Activated CD8-positive, alpha-beta memory T cell treated with anti-CD3 and anti-CD28 coated beads, Interleukin-2, amount 50 U/mL, for 1 hour (primary cell): ENCODE results near the gene TOMM20L.
"Not testable (repeated sequence)": the region's sequence is repeated elsewhere in the genome, so short reads cannot be mapped to it uniquely, and the experiment has no call there.

ENCODE experiments used
- DNase-seq: peaks from one replicate; pipeline ENCODE4 v3.0.0-alpha.2; 2020; ENCODE audit errors: extremely low read depth

The TOMM20L gene

DNA sequence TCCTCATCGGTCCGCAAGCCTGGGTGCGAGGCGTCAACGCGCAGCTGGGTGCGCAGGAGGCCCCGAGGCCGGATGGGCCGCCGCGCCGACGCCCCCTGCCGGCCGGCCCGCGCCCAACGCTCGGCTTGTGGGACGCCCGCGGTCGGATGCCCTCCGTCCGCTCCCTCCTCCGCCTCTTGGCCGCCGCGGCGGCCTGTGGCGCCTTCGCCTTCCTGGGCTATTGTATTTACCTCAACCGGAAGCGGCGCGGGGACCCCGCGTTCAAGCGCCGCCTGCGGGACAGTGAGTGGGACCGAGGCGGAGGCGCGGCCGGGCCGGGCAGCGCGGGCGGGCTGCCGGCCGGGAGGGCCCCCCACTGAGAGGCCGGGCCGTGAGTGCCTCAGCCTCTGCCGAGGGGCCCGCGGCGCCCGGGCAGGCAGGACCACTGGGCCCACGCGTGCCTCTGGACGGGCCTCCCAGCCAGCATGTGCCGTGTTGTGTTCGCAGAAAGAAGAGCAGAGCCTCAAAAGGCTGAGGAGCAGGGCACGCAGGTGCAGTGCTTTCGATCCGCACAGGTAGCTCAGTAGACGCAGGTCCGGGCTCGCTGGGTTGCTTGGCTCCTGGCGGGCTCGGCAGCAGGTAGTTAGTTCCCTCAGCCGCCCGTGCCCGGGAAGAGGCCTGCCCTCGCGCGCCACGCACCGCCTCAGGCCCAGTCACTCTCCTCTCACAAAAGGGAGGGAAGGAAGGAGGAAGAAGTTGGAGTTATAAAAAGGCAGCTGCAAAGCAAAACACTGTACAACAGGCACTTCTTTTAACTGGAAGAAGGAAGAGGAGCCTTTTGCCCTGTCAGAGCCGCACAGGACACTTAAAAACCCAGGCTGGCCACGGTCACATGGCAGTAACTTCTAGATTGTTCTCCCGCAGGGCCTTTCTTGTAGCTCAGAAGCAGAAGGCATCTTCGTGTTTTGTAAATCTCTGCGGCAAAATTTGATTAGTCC lies at the start of gene TOMM20L:
TSS of gene TOMM20L (plus strand) at position 119 of the 977 bp plus-strand sequence. CDS start at position 147, 28 bp downstream.
- peak; percentile 25 for DNase-seq

DNA sequence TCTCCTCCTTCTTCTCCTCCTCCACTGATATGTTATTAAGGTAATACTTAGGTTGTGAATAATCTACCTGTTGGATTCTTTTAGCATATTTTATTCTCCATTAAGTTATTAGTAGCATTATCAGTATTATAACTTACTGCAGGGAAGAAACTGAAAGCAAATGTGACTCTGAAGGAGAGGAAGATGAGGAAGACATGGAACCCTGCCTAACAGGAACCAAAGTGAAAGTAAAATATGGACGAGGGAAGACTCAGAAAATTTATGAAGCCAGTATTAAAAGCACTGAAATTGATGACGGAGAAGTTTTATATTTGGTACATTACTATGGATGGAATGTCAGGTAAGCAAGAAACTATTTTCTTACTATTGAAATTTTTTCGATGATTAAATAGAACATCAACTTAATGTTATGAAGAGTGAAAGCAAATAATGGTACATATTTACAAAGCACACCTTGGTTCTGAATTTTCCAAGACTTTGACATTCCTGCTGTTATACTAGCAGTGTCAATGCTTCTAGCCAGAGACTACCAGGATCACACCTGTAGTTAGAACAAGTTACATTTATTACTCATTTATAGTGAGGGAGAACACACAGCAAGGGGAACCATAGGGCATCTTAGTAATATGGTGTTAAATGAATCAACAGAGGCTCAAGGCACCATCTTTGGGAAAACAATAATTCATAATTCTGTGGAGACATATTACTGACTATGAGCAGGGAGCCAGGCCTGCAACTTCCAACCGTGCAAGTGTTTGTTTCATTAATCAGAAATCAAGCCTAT lies 42.0 kb upstream of the TOMM20L start:
- DNase-seq = no peak

DNA sequence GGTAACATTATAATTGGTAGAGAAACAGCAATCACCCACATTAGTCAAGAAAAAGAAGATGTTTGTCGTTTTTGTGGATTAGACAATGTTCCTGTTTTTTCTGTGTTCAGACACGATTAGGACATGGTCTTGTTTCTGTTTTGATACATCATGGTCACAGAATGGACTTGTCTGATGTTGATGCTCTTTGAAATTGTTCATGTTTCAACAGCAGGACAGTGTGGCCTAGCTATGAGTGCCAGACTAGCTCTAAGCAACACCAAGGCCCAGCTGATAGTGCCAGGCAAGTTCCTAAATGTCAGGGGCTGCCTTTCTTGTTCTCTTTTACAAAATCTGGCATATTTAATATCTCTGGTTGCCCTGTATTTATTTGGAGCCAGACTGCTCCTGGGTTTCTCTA lies 40.9 kb upstream of the TOMM20L start:
- DNase-seq = no peak

DNA sequence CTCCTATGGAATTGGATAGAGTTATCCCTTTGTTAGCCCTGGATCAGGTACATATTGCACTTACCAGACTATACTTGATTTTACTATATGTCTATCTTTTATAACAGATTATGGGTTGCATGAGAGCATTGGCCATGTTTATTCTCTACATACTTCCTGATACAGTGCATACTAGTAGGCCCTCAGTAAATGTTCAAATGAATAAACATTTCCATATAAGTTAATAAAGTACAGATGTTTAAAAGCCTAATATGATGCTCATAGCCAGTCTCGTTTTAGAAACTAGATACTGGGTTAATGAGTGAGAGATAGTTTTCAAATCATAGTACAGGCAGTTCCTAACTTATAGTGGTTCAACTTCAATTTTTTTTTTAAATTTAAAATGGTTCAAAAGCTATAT lies 39.5 kb upstream of the TOMM20L start:
- no peak for DNase-seq

DNA sequence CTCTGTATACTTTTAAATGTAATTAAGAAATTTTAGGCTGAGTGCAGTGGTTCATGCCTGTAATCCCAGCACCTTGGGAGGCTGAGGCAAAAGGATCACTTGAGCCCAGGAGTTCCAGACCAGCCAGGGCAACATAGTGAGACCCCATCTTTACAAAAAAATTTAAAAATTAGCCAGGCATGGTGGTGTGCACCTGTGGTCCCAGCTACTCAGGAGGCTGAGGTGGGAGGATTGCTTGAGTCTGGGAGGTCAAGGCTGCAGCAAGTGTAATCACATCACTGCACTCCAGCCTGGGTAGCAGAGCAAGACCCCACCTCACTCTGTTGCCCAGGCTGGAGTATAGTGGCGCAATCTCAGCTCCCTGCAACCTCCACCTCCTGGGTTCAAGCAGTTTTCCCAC lies 33.5 kb upstream of the TOMM20L start:
- not testable (repeated sequence) for DNase-seq

DNA sequence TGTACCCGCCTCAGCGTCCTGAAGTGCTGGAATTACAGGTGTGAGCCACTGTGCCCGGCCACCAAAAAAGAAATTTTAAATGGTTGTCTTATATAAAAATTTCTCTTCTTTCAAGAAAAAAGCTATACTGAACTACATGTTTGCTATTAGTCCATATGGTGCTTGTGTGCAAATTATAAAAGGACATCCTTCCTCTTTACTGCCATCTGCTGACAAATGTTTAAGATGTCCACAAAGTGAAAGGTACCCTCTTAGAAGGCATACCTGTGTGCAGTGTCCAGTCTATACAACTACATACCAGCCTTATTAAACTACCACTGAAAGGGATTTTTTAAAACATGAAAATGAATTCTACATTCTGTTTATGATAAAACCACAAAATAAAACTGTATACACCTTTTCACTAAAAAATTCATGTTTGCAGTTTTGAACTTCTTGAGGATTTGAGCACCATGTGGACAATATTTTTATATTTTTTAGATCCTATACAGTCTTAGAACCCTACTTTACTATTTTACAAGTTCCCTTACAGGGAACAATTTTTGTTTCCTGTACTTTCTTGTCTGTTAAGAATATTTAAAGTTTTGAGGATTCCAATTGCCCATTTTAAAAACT lies 32.8 kb upstream of the TOMM20L start:
- no peak for DNase-seq

DNA sequence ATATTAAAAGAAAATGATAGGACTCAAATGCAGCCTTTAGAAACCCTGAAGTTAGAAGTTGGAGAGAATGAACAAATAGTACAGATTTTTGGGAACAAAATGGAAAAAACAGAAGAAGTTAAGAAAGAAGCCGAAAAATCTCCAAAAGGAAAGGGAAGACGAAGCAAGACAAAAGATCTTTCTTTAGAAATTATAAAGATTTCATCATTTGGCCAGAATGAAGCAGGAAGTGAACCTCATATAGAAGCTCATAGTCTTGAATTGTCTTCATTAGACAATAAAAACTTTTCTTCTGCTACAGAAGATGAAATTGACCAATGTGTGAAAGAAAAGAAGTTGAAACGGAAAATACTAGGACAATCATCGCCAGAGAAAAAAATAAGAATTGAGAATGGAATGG lies 31.4 kb upstream of the TOMM20L start:
- DNase-seq = no peak

DNA sequence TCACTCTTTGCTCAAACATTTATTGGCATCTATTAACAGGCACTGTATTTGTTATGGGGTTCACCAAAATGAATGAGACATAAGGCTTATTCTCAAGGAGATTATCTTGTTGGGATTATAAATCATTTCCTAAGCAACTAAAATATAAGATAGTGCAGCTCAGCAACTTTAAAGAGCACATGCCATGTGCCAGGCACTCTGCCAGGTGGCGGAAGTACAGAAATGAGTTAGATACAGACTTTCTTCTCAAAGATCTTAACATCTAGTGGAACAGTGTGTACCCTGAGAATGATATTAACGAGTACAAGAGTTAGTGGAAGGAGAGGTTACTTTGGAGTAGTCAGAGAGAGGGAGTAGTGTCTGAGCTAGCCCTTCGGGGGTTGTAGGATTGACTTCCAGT lies 28.4 kb upstream of the TOMM20L start:
- no peak for DNase-seq

DNA sequence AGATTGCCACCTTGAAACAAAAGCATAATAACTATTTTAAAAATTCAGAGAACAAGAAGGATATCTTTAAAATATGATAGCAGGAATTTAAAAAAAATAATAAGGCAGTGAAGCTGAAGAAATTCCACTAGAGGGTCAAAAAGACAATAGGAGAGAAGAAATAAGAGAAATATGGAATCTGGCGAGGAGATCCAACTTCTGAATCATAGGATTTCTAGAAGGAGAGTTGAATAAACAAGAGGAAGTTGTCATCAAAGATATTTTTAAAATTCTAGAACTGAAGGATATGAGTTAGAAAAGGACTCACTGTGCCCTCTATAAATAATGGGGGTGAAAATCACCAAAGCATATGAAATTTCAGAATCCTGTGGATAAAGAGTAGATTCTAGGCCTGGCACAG lies 26.8 kb upstream of the TOMM20L start:
- no peak for DNase-seq

DNA sequence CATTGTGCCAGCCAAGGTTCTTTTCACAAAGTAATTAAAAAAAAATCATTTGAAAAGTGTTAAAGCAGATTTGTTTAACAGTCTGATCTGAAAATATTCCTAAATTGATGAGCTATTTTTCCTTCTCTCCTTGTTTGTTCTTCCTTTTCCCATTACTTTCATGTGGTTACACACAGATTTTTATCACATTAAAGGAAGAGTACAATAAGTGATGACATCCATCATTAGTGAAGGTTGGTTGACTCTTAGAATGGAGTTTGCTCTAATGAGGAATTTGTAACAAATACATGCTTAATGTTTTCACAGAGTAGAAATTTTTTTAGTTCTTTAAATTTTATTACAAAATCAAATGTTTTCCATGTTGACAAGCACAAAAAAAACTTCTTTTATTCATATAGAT lies 18.9 kb upstream of the TOMM20L start:
- DNase-seq = no peak

DNA sequence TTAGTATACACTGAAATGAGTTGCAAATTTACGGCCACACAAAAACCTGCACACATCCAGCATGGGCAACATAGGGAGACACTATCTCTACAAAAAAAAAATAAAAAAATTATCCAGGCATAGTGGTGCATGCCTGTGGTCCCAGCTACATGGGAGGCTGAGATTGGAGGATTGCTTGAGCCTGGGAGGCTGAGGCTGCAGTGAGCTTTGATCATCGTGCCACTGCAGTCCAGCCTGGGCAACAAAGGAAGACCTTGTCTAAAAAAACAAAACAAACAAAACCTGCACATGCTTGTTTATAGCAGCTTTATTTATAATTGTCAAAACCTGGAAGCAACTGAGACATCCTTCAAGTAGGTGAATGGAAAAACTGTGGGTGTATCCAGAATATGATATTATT lies 4.9 kb upstream of the TOMM20L start:
- no peak for DNase-seq

DNA sequence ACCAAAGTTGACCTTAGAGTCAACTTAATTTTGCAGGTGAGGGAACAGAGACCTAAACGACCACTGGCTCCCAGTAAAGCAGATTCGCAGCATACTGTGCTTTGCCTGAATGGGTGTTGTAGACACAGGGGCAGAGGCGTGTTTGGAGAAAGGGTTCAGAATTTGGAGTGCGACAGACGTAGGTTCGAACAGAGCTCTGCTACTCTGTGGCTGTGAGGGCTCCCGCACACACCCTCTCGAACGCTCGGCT lies 243 bp upstream of the TOMM20L start:
- DNase-seq = no peak

DNA sequence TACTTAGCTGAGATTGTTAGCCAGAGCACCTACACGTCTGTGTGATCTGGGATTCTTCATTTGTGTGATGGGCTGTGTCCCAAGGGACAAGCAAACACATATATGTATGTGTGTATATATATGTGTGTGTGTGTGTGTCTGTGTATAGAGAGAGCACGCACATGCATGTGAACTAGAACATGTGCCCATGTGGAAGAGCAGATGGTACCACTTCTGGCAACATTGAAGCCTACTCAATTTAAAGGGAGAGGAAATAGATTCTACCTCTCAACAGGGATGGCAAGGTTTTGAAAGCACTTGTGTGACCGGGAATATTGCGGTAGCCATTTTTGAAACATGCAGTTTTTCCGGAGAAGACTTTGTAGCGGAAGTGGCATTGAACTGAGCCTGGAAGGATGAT lies 1.4 kb downstream of the TOMM20L start:
- DNase-seq = no peak

DNA sequence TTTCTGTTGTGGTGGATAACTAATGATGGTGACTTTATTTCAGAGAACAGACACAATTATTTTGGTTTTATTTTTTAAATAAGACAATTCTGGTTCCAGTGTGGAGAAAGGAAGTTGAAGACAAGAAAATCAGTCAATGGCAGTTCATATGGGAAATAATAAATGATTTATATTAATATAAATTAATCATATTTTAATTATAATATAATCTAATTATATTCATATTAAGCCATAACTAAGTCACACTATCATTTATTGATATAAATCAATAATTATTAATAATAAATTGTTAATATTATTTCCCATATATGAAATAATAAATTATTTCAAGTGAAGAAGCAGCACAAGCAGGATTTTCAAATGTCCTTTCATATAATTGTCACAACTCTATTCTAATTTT lies 2.8 kb downstream of the TOMM20L start:
- no peak for DNase-seq

DNA sequence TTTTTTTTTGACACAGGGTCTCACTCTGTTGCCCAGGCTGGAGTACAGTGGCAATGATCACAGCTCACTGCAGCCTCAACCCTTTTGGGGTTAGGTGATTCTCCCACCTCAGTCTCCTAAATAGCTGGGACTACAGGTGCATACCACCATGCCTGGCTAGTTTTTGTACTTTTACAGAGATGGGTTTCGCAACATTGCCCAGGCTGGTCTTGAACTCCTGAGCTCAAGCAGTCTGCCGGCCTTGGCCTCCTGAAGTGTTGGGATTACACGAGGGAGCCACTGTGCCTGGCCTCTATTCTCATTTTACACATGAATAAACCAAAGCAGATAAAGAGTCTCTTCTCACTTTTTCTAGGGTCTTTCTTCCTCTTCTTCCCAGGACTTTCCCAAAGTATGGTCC lies 3.2 kb downstream of the TOMM20L start:
- DNase-seq = no peak

DNA sequence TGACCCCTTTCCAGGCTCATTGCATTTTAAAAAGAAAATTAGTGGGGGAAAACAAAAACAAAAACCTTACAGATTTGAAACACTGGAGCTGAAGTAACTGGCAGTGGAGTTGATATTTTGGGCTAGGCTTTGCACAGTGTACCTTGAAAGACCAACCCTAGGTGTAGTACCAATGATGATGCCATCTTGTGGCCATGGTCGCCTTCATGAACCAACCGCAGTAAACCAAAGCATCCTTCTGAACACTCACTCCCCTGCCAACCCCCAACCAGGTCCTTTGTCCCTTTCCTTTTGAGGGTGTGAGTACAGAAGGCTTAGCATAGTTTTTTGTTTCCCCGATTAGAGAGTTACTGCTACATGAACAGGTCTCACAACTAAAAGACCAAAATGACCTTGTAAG lies 5.9 kb downstream of the TOMM20L start:
- no peak for DNase-seq

DNA sequence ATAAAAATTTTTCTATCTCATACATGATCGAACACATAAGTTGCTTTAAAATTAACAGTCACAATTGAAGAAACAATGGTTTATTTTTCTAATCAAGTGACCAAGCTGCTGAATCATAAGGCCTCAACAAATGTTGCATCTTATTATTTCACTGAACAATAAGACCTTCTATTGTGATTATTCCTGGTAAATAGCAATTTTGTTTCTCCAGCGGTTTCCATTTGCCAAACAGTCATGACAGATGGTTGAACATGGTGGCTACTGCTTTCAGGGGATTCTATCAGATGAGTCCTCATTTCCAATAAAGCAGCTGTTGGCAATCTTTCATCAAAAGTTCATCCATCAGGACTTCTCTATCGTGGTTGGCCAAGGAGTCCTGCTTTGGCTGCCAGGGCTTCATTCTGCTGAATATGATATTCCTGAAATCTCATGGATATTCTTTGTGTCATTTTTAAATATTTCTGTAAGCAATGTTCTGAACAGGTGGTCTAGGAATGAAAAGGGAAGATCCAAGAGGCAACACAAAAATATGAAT lies 13.0 kb downstream of the TOMM20L start:
- DNase-seq = no peak

DNA sequence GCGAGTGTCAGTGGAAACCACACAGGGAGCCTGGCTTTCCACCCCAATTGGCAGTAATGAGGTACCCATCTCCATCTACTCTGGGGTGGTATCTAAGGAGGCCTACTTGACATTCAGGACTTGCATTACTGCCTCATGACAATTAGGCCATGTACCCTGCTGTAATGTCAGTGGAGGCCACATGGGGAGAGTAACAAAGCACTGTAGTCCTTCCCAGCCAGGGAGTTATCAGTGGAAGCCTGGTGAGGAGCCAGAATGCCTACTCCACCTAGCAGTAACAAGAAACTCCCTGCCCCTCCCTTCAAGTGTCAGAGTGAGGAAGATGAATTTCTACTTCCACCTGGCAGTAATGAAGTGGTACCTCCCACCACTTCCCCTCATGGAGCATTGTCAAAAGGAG lies 19.1 kb downstream of the TOMM20L start:
- DNase-seq = no peak

DNA sequence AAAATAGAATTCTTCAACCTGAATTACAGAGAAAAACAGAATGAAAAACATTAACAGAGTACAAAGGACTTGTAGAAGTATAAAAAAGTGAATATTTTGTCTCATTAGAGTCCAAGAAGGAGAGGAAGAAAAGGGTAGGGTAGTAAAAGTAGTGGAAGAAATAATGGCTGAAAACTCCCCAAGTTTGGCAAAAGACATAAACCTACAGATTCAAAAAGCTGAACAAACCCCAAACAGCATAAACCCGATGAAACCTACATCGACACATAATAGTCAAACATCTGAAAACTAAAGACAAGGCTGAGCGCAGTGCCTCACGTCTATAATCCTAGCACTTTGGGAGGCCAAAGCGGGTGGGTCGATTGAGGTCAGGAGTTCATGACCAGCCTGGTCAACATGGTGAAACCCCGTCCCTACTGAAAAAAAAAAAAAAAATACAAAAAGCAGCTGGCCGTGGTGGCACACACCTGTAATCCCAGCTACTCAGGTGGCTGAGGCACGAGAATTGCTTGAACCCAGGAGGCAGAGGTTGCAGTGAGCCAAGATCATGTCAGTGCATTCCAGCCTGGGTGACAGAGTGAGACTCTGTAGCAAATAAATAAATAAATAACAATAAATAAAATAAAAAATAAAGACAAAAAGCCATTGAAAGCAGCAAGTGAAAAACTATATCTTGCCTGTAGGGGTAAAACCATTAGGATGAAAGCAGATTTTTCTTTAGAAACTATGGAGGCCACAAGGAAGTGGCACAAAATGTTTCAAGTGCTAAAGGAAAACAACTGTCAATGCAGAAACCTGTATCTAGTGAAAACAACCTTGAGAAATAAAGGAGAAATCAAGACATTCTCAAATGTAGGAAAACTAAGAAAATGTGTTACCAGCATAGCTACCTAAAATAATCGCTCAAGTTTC lies 20.2 kb downstream of the TOMM20L start:
- DNase-seq = no peak

DNA sequence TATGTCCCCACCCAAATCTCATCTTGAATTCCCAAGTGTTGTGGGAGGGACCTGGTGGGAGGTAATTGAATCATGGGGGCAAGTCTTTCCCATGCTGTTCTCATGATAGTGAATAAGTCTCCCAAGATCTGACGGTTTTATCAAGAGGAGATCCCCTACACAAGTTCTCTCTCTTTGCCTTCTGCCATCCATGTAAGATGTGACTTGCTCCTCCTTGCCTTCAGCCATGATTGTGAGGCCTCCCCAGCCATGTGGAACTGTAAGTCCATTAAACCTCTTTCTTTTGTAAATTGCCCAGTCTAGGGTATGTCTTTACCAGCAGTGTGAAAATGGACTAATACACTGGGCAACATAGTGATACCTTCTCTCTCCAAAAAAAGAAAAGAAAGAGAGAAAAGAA lies 21.2 kb downstream of the TOMM20L start:
- DNase-seq = not testable (repeated sequence)

DNA sequence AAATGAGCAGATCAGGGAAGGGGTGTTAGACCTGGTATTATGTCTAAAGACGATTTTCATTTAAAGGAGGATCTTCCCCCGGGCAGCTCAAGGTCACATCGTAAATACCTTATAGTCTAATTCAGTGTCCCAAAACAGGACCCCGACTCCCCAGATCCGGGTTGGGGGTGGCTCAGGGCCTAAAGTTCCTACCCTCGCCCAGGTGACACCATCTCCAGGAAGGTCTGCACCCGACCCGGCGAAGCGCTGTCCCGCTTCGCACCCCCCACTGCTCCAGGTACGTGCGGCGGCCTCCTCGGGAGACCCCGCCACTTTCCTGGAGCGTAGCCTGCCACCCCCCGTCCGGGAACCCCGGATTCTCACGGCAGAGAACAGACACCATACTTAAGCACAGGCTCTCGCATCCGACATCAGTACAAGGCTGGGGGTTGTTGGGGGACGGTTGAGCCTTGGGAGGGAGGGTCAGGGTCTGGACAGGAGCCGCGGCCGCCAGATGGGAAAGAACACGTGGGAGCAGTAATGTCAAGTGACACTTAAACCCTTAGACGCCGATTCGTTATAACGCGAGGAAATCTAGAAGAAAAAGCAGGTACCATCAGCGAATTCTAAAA lies 31.0 kb downstream of the TOMM20L start:
- DNase-seq = peak; percentile 20
